Activated CD4-positive, CD25-positive, alpha-beta regulatory T cell (primary cell): ENCODE measurements around the gene CACNA1A.
A peak's percentile ranks its signal among the peaks of the same experiment; 100 is the strongest.
"Not testable (repeated sequence)": the region's sequence is repeated elsewhere in the genome, so short reads cannot be mapped to it uniquely, and the experiment has no call there.

Experiments used
- DNase-seq, 4 experiments: peaks; one replicate each; lab custom pipeline; 2025; lab: John Stamatoyannopoulos, UW

The CACNA1A gene

GRCh38 chr19:13198634-13199033 lies 307.6 kb downstream of the CACNA1A start:
- DNase-seq: no peak

GRCh38 chr19:13195678-13196077 lies 310.6 kb downstream of the CACNA1A start:
- DNase-seq: peak; percentile 16 to 39 (median 29)

GRCh38 chr19:13190781-13191540 lies 315.3 kb downstream of the CACNA1A start:
- no peak for DNase-seq

GRCh38 chr19:13189600-13189999 lies 316.7 kb downstream of the CACNA1A start:
- no peak for DNase-seq

- DNase-seq: no peak
These were observed 318.9 kb downstream of the CACNA1A start for GRCh38 chr19:13187419-13187818.

GRCh38 chr19:13186688-13187087 lies 319.6 kb downstream of the CACNA1A start:
- DNase-seq: not testable (repeated sequence)

- not testable (repeated sequence) for DNase-seq
These were observed 320.3 kb downstream of the CACNA1A start for GRCh38 chr19:13185763-13186657.

GRCh38 chr19:13184926-13185325 lies 321.4 kb downstream of the CACNA1A start:
- DNase-seq: not testable (repeated sequence)

GRCh38 chr19:13181747-13182388 lies 324.4 kb downstream of the CACNA1A start:
- DNase-seq: no peak

GRCh38 chr19:13178291-13178690 lies 328.0 kb downstream of the CACNA1A start:
- not testable (repeated sequence) for DNase-seq

- not testable (repeated sequence) for DNase-seq
These were observed 328.7 kb downstream of the CACNA1A start for GRCh38 chr19:13177584-13177983.

- DNase-seq: no peak
These were observed 329.9 kb downstream of the CACNA1A start for GRCh38 chr19:13176345-13176744.

GRCh38 chr19:13173139-13173737 lies 333.0 kb downstream of the CACNA1A start:
- DNase-seq: no peak

- DNase-seq: peak; percentile 36 to 67 (median 62)
These were observed 333.7 kb downstream of the CACNA1A start for GRCh38 chr19:13172346-13173138.

GRCh38 chr19:13171146-13171545 lies 335.1 kb downstream of the CACNA1A start:
- DNase-seq: no peak

GRCh38 chr19:13169769-13170168 lies 336.5 kb downstream of the CACNA1A start:
- no peak for DNase-seq

- not testable (repeated sequence) for DNase-seq
These were observed 340.1 kb downstream of the CACNA1A start for GRCh38 chr19:13166151-13166550.

GRCh38 chr19:13165162-13165997 lies 340.9 kb downstream of the CACNA1A start:
- DNase-seq: no peak

- DNase-seq: no peak
These were observed 341.7 kb downstream of the CACNA1A start for GRCh38 chr19:13164343-13165161.
